ENCODE results near the gene CACNA1E. TPM values are rescaled to one million over a fixed set of nuclear protein-coding genes. Genes with fewer than 3 reads are reported as not detected.

The CACNA1E gene
- total RNA-seq, 1 experiment from 2014 or later: not detected

DNA sequence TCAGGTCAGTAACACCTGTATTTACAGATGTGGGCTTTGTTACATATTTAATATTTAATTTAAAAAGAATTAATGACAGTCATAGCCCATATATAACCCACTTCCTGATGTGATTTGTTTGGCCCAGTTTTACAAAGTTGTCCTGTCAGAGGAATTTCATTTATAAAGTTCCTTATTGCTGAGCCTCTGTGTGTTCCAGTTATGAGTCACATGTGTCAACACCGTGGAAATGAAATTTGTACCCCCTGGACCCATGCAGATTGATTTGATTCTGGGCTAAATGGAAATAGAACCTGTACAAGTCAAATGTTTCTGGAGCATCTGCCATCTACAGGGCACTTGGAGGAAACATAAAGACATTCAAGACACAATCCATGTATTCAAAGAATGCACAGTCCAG is 149.2 kb downstream of the CACNA1E start:
- H3K4me1 ChIP-seq (ENCODE audit: insufficient read depth, low read length, poor library complexity, severe bottlenecking): no peaks in the 10 kb centered on the region
- BruUV-seq (replicated peaks): no TSS peak
- no peak overlapping the region for H3K4me3 ChIP-seq (ENCODE audit: low read depth, low read length, poor library complexity, severe bottlenecking)
- intact Hi-C loops (cut with micrococcal nuclease; ENCODE audit: unreplicated experiment): no loop called here
- DNase-seq (ENCODE audit: low spot score): no peak
- TF ChIP-seq, protein P1, sequence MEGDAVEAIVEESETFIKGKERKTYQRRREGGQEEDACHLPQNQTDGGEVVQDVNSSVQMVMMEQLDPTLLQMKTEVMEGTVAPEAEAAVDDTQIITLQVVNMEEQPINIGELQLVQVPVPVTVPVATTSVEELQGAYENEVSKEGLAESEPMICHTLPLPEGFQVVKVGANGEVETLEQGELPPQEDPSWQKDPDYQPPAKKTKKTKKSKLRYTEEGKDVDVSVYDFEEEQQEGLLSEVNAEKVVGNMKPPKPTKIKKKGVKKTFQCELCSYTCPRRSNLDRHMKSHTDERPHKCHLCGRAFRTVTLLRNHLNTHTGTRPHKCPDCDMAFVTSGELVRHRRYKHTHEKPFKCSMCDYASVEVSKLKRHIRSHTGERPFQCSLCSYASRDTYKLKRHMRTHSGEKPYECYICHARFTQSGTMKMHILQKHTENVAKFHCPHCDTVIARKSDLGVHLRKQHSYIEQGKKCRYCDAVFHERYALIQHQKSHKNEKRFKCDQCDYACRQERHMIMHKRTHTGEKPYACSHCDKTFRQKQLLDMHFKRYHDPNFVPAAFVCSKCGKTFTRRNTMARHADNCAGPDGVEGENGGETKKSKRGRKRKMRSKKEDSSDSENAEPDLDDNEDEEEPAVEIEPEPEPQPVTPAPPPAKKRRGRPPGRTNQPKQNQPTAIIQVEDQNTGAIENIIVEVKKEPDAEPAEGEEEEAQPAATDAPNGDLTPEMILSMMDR (conservative IDR thresholded peaks at IDR 0.05; ENCODE audit: low read depth, low read length): no peak
- no peak for TF ChIP-seq EZH2 (IDR thresholded peaks at IDR 0.05; ENCODE audit: borderline replicate concordance, low read depth, low read length, poor library complexity, severe bottlenecking)
- H3K27me3 ChIP-seq (replicated peaks; ENCODE audit: insufficient read depth, low read depth, low read length, poor library complexity): peaks cover 33% of the 10 kb centered on the region
- ChIA-PET CTCF (no interaction called here), POLR2A (ENCODE audit: low non-redundant PET) (no interaction called here)
- no peak overlapping the region for H3K27ac ChIP-seq (ENCODE audit: low read depth, low read length, poor library complexity, severe bottlenecking)
- H3K9me3 ChIP-seq (ENCODE audit: low read depth, low read length, poor library complexity, severe bottlenecking): no peaks in the 10 kb centered on the region
- no peaks in the 10 kb centered on the region for H3K36me3 ChIP-seq (ENCODE audit: insufficient read depth, low read length, poor library complexity, severe bottlenecking)

GRCh38 chr1:181632960-181633359 is 149.6 kb downstream of the CACNA1E start:
- H3K27ac ChIP-seq (ENCODE audit: low read depth, low read length, poor library complexity, severe bottlenecking): no peak overlapping the region
- no peak overlapping the region for H3K4me3 ChIP-seq (ENCODE audit: low read depth, low read length, poor library complexity, severe bottlenecking)
- intact Hi-C loops (cut with micrococcal nuclease; ENCODE audit: unreplicated experiment): no loop called here
- no peaks in the 10 kb centered on the region for H3K4me1 ChIP-seq (ENCODE audit: insufficient read depth, low read length, poor library complexity, severe bottlenecking)
- H3K27me3 ChIP-seq (replicated peaks; ENCODE audit: insufficient read depth, low read depth, low read length, poor library complexity): peaks cover 28% of the 10 kb centered on the region
- no peaks in the 10 kb centered on the region for H3K9me3 ChIP-seq (ENCODE audit: low read depth, low read length, poor library complexity, severe bottlenecking)
- no peaks in the 10 kb centered on the region for H3K36me3 ChIP-seq (ENCODE audit: insufficient read depth, low read length, poor library complexity, severe bottlenecking)
- CTCF ChIA-PET: no interaction called here
- TF ChIP-seq, protein P1 (conservative IDR thresholded peaks at IDR 0.05; ENCODE audit: low read depth, low read length): no peak
- TF ChIP-seq EZH2 (IDR thresholded peaks at IDR 0.05; ENCODE audit: borderline replicate concordance, low read depth, low read length, poor library complexity, severe bottlenecking): no peak
- POLR2A ChIA-PET (ENCODE audit: low non-redundant PET): no interaction called here
- DNase-seq (ENCODE audit: low spot score): no peak
- no TSS peak for BruUV-seq (replicated peaks)

DNA sequence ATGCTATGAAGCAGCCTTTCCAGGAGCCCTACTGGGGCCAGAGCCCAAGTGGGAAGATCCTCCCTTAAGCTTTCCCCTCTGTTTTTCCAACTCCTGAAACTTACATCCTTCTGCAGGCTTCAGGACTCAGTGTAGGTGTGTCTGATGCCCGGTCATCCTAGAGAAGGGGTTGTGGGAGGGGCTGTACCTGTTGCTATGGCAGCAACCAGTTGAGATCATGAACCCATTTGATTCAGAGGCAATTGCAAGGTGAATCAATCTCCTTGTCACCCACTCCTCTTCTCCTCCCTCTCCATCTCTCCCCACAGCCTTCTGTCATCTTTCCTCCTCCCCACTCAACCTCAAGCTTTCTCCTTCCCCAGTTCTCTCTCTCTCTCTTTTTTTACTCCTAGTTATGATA is 151.8 kb downstream of the CACNA1E start:
- intact Hi-C loops (cut with micrococcal nuclease; ENCODE audit: unreplicated experiment): no loop called here
- no peak overlapping the region for H3K4me3 ChIP-seq (ENCODE audit: low read depth, low read length, poor library complexity, severe bottlenecking)
- DNase-seq (ENCODE audit: low spot score): no peak
- no peak overlapping the region for H3K27ac ChIP-seq (ENCODE audit: low read depth, low read length, poor library complexity, severe bottlenecking)
- no peaks in the 10 kb centered on the region for H3K9me3 ChIP-seq (ENCODE audit: low read depth, low read length, poor library complexity, severe bottlenecking)
- POLR2A ChIA-PET (ENCODE audit: low non-redundant PET): no interaction called here
- no TSS peak for BruUV-seq (replicated peaks)
- H3K36me3 ChIP-seq (ENCODE audit: insufficient read depth, low read length, poor library complexity, severe bottlenecking): no peaks in the 10 kb centered on the region
- TF ChIP-seq, protein P1 (conservative IDR thresholded peaks at IDR 0.05; ENCODE audit: low read depth, low read length): no peak
- TF ChIP-seq EZH2 (IDR thresholded peaks at IDR 0.05; ENCODE audit: borderline replicate concordance, low read depth, low read length, poor library complexity, severe bottlenecking): no peak
- H3K27me3 ChIP-seq (replicated peaks; ENCODE audit: insufficient read depth, low read depth, low read length, poor library complexity): peaks cover 22% of the 10 kb centered on the region
- CTCF ChIA-PET: no interaction called here
- H3K4me1 ChIP-seq (ENCODE audit: insufficient read depth, low read length, poor library complexity, severe bottlenecking): no peaks in the 10 kb centered on the region
